HG02852 (cell line): Measurements from ENCODE around the gene FPR2.

Experiments used
- ATAC-seq: cut with Tn5 transposase; IDR thresholded peaks from one replicate; pipeline ENCODE4 v1.9.1; 2021; ENCODE audit warnings: mild to moderate bottlenecking, moderate library complexity; ENCODE audit not compliant: unreplicated experiment

Gene FPR2

DNA sequence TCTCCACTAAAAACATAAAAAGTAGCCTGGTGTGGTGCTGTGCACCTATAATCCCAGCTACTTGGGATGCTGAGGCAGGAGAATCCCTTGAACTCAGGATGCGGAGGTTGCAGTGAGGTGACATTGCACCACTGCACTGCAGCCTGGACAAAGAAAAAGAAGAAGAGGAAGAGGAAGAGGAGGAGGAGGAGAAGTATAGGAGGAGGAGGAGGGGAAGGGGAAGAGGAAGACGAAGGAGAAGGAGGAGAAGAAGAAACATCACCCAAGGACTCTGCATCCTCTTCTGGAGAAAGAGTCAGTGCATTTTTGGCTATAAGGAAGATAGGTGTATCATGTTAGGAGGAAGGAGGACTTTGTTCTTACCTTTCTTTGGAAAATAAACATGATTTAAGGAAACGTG lies 21.0 kb downstream of the FPR2 start:
- no peak for ATAC-seq

DNA sequence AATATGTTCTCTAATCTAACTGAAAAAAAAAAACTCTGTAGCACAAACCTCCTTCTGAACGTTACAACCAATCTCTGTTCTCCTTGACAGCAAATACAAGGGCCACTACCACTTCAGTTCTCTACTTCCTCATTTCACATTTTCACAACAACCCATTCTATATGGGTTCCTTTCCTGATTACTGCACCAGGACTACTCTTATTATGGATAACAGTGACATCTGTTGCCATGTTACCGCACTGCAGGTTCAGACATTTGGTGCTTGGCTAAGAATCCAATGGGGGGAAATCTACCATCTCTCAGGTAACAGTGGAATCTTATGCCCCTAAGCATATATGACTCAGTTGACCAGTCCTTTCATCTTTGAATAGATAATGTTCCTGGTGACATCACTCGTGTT lies 22.4 kb downstream of the FPR2 start:
- ATAC-seq: no peak

DNA sequence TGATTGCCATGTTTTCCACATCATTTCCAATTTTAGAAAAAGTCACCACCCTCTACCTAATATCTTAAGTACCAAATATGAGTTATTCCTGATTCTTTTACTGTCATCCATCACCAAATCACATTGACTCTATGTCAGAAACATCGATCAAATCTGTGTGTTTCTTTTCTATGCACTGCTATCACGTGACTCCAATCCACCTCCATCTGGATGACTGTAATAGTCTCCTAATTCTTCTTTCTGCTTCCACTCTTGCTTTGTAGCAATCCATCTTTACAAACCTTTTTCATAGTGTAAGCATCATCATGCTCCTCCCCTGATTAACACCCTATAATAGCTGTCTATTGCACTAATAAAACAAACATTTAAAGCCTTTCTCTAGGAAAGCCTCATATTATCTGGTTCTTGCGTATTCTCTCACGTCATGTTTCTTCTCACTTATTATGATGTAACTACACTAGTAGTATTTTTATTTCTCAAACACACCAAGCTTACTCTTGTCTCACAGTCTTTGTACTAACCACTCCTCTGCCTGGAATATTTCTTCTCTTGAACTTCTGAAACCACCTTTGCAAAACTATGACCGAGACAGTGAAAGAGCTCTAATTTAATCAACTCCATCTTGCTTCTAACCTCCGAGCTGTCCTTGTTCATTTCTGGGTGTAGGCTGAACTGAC lies 23.3 kb downstream of the FPR2 start:
- ATAC-seq: no peak

DNA sequence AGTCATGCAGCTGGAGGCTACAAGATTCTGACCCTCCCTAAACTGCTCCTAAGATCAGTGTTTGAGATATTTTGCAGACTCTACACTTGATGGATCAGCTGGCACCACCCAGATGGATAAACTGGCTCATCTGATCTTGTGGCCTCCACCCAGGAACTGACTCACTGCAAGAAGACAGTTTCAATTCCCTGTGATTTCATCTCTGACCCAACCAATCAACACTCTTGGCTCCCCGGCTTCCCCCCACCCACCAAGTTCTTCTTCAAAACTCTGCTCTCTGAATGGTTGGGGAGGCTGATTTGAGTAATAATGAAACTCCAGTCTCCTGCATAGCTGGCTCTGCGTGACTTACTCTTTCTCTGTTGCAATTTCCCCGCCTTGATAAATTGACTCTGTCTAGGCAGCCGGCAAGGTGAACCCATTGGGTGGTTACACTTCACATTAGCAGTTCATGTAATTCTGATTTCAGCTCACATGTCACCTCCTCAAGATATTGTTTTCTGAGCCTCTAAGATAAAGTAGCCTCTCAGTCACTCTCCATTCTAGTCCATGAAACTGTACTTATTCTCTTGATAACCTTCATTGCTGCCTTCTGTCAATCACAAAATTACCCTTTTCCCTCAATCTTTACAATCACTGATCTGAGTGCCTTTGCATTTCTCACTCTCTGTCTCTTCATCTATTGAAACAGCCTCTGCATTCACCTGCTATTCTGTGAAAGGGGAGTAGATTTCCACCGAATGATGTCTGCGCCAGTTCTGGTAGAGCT lies 24.1 kb downstream of the FPR2 start:
- ATAC-seq: no peak

DNA sequence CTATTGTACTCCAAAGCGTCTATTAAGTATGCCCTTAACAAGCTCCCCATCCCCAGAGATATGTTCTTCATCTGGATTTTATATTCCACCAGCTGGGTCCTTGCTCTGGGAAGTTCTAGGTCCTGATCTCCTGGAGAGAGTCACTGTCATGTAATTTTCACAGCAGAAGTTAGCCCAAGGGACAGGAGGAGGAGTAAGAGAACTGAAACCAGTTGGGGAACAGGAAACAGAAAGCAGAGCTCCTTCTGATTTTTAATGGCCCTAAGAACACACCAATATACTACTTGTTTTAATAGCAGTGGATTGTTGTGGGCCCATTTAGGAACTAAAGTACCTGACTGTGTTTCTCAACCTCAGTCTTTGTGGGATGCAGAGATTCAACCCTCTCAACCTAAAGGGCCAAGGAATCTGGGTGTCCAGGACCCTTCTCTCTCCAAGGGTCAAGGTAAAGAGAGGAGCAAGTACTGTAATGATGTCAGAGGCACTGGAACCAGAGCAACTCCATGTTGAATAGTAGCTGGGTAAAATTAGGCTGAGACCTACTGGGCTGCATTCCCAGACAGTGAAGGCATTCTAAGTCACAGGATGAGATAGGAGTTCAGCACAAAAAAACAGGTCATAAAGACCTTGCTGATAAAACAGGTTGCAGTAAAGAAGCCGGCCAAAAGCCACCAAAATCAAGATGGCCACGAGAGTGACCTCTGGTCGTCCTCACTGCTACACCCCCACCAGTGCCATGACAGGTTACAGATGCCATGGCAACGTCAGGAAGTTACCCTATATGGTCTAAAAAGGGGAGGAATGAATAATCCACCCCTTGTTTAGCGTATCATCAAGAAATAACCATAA lies 25.9 kb downstream of the FPR2 start:
- no peak for ATAC-seq

DNA sequence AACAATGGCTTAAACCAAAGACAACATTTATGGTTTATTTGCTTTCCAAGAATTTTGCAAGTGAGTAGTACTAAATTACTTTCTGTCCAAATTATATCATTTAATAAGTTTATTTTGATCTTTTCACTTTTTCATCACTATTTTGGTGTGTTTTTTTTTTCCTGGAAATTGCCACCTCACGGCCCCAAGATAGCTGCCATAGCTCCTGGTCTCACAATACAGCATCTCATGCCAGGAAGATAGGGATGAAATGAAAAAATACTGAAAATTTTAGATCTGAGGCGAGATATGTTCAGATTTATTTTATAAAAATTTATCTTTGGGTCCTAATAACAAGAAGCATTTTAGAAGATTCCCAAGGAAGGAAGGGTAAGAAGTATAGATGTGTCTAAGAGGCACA lies 27.0 kb downstream of the FPR2 start:
- no peak for ATAC-seq

DNA sequence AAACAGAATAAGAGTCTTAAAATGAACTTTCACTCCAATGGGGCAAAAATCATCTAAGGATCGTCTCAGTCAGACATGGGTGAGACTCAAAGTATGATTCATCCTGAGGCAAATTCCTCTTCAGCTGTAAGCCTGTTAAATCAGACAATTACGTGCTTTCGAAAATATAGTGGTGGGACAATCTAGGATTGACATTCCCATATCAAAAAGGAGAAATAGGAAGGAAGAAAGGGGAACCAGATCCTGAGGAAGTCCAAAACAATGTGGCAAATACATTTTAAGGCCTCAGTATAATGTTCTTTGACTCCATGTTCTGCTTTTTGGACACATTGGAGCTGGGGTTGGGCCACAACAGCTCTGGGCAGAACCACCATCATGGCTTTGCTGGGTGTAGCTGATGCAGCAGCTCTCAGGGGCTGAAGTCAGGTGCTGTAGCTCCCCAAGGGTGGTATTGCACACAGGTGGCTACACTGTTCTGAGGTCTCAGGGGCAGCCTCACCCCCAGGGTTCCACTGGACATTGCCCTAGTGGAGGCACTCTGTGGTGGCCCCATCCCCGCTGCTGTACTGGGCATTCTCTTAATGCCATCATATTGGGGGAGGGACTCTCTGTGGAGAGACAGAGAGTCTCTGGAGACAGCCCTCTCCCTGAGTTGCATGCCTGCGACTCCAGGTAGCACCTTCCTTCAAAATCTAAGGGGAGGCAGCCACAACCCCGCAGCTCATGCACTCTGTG lies 28.2 kb downstream of the FPR2 start:
- ATAC-seq: no peak

DNA sequence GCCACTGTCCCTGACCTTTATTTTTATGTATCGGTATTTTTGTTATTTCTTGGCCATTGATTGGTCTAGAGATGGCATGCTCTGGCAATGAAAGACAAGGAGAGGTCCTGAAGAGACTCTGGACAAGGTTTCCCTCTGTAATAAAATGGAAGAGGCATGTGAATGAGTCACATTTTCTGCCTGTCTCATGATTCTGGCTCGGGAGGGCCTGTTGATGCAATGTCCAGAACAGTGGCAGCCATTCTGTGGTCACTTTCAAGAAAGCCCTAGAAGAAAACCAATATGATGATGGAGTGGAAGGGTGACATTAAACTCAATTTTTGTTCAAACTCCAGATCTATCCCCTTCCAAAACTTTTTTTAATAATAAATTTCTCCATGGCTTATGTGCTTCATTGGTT lies 32.0 kb downstream of the FPR2 start:
- ATAC-seq: no peak

DNA sequence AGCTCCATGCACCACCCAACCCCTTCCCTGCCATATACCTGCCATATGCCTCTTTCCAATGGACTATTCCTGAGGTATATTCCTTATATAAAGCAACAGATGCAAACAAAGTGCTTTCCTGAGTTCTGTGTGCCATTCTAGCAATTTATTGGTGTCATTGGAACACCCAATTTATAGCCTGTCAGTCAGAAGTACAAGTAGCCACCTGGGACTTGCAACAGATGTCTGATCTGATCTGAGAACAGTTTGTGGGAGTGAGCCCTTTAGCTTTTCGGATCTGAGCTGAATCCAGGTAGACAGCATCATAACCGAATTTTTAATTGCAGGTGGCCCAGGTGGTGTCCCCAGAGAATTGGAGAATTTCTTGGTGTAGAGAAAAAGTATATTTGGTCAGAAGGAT lies 33.0 kb downstream of the FPR2 start:
- no peak for ATAC-seq

DNA sequence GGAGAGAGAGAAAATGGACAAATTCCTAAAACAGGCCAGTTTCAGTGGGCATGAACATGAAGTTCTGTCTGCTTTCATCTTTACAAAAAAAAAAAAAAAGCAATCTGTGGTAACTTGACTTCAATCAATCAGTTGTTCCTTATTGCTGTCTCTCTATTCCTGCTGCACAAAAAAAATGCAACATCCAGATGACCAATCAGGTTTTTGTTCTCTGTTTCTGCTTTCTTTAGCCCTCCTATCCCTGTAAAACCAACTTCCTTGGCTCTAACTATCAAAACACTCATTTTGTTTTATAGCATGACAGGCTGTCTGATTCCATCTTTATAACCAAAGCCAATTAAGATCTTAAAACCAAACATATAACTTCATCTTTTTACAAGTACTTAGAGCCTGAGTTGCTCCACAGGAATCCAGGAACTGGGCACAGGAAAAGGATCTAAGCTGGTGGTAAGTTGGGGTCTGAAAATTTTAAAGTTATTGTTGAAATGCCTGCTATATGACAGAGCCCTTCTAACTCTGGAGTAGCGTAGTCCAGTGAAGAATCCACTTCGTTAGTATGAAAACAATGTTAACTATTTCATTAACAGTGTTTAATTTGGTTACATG lies 34.0 kb downstream of the FPR2 start, which contains the start of gene FPR3:
FPR3 (plus strand) TSS at position 273 of the 606 bp plus-strand sequence. CDS start 28,592 bp downstream, outside the sequence.
- ATAC-seq: no peak

DNA sequence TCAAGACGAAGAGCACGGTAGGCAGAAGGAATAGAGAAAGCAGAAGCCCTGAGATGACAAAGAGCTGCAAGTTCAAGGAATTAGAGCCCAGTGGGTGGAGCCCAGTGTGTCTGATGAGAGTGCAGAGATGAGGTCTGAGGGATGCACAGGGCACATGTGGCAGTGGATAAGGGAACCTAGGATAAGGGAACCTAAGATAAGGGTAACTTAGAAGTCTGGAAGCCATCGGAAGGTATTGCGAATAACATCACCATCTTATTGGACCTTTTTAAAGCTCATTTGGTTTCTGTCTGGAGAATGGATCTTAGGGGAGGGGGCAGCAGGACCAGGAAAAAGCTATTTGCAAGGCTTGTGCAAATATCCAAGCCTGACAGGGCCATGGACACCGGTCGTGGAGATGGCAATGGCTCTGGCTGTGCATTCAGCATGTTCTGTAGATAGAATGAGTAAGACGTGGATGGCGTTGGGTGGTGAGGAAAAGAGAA lies 35.3 kb downstream of the FPR2 start:
- ATAC-seq: no peak

DNA sequence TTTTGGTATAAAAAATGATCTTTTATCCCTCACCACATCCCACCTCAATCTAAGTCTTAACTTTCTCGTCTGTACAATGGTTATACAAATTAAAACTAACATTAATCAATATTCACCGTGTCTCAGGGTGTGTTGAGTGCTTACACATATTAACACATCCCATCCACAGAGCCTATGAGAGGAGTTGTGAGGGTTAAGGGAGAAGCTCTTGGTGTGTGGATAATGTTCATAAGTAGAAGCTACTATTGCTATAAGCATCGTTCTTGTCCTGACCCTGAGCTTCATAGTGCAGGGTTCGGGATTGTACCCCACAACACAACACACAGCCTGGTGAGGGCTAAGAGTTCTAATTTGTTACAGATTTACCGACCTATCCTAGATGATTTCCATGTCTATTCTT lies 36.5 kb downstream of the FPR2 start:
- ATAC-seq: no peak

DNA sequence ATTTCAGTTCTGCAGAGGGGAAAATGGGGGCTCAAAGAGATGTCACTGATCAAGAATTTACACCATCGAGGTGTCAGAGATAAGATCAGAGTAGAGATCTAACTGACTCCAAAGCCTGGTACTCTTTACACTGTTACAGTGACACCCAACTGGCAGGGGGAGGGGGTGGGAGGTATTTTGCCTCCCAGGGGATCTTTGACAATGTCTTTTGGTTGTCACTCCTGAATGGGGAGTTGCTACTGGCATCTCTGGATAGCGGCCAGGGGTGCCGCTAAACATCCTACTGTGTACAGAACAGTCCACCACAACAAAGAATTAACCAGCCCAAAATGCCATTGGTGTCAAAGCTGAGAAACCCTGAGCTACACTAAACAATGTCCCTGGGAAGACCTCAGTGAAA lies 37.1 kb downstream of the FPR2 start:
- ATAC-seq: no peak

DNA sequence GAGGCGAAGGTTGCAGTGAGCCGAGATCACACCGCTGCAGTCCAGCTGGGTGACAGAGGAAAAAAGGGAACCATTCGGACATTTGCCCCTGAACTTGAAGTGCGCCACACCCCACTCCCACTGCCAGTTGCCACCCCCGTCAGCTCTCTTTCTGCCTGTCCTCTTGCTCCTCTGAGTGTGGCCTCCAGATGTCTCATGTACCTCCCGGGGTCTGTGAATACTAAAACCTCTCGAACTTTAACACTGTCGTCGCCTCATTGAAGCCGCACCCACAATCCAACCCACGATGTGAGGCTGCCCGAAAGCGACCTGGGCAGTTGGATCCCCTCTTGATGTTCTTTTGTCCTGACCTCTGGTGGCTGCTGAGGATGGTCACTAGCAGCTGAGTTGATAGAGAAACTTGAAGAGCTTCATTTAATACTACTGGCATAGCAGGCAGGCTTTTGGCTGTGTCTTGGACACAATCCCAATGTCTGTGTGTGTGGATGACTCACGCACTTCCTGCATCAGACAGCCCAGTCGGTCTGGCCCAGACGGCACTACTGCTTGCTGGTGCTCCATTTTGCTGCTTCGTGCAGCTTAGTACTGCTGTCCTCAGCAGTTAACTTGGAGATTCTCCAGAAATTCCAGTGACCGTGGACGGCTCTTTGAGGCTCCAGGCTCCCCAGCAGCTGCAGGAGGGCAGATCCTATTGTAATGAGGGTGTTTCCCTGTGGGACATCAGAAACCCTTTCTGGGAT lies 38.2 kb downstream of the FPR2 start:
- no peak for ATAC-seq

DNA sequence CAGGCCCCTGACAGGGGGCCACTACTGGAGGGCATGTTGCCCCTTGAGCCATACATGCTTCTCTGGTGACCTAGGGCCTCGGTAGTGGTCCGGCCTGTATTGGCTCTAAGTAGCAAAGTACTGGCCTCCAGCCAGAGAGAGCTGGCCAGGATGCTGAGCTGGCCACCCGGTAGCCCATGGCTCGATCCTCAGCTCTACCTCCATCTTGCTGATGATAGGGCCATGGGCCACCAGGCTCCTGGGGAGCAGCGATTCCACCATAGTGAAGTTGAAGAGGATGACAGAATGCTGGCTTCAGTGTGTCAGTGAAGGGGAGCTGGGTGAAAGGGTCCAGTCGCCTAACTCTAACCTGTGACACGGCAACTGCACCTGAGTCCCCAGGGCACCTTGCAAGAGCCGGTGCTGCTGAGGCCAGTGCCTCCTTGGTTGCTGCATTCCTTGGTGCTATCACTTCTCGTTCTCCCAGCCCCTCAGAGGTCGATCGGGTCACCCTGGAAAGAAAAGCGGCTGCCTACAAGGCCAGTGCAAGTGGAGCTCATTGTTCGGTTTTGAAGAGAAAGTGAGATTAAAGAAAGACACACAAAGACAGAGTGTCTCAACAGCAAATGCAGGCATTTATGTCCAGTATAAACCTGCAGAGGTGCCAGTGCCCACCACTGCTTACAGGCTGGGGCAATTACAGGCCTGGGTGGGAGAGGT lies 38.9 kb downstream of the FPR2 start:
- no peak for ATAC-seq

DNA sequence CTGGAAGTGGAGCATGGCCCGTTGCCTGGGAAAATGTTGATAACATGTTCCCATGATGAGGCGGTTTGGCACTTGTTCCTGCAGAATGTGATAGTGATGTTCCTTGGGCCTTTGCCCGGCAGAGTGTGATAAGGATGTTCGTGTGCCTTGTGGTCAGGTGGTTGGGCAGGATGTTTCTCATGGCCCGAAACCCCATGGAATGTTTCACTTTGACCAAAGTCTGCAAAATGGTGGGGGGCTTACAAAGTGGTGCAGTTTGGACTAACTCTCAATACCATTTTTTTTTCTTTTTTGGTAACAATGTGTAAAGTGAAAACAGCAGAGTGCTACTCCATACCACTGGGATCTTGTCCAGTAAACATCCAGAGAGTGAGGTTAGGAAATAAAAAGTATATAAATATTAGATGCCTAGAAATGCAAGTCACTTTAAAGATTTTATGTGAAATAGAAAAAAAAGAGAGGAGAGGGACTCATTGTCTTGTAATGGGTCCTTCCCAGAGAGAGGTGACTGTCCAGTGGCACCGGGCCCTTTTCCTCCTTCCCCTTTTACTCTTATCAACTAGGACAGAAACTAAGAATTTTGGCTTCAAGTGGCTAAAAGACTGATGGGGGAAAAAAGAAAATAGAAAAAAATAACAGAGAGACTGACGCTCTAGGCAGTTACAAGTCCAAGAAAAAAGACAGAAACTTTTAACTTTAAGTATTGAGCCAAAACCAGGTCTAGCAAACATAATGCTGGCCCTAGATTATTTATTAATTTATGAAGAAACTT lies 39.7 kb downstream of the FPR2 start:
- no peak for ATAC-seq

DNA sequence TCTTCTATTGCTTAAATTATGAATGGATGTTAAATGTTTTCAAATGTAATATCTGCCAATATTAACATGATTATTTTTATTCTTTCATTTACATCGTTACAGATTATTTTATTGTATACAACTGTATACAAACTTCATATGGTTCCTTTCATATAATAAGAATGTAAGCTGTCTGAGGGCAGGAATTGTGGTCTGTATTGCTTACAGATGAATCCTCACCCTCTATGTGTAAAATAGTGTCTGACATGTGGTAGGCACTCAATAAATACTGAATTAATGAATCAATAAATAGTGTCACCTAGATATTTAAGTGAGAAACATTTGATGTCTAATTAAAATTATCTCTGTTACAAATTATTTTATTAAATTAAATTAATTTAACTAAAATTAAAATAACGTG lies 41.8 kb downstream of the FPR2 start:
- no peak for ATAC-seq

DNA sequence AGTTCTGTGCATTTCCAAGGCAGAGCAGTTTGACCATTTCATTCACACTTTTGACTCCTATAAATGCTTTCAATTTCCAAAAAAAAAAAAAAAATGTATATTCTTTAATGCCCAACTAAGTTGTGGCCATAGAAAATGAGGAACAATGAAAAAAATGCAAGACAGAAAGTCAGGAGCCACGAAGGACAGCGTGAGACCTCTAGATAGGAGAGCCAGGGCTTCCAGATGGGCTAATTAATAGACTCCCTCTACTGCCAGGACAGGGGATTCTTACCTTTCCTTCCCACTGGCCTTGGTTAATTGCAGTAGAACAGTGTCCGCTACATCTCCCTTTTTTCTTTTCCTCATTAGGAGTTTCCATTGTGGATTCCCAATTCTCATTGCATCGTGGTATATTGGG lies 42.5 kb downstream of the FPR2 start:
- no peak for ATAC-seq
